Activated T-helper 9 cell treated with anti-CD3 and anti-CD28 coated beads, Interleukin-2, amount 50 U/mL, for 16 hours (primary cell): ENCODE results near the gene SLC15A4.

ENCODE experiments used
- DNase-seq: peaks from one replicate; pipeline ENCODE4 v3.0.0-alpha.2; 2020; ENCODE audit warnings: low read depth

Gene SLC15A4

GRCh38 chr12:128754275-128754674 lies 69.5 kb downstream of the SLC15A4 start:
- no peak for DNase-seq

GRCh38 chr12:128753438-128753837 lies 70.3 kb downstream of the SLC15A4 start:
- no peak for DNase-seq

DNA sequence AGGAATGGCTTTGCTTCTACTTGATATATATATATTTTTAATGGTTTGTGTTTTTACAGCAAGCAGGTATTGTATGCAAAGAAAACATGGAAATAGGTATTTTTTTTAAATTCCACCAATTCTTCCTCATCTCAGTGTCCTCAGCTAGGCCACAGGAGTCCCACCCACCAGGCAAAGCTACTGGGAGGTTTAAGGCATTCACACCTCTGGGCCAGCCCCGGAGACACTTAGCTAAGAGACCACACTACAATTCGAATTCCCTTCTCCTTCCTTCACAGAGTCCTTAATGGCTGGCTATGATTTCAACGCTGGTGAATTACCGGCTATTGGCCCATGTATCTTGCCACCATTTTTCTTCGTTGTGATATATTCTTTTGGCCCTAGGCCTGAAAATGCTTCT lies 71.4 kb downstream of the SLC15A4 start:
- no peak for DNase-seq

DNA sequence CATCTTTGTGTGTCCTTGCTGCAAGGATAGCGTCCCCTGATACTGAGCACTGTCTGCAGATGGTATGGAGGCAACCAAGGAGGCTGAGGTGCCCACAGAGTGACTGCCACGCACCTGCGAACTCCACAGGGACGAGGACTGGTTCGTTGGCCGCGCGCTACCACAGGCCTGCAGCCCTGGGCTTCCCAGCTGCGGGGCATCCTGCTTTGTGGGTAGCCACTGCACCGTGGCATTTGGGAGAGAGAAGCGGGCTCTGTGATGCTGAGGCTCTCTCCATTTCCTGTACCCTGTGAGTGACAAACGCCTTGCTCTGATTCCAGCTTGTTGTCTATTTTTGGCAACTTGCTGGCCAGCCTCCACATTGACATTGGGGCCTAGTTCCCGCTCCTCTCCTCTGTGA lies 76.3 kb downstream of the SLC15A4 start:
- no peak for DNase-seq

DNA sequence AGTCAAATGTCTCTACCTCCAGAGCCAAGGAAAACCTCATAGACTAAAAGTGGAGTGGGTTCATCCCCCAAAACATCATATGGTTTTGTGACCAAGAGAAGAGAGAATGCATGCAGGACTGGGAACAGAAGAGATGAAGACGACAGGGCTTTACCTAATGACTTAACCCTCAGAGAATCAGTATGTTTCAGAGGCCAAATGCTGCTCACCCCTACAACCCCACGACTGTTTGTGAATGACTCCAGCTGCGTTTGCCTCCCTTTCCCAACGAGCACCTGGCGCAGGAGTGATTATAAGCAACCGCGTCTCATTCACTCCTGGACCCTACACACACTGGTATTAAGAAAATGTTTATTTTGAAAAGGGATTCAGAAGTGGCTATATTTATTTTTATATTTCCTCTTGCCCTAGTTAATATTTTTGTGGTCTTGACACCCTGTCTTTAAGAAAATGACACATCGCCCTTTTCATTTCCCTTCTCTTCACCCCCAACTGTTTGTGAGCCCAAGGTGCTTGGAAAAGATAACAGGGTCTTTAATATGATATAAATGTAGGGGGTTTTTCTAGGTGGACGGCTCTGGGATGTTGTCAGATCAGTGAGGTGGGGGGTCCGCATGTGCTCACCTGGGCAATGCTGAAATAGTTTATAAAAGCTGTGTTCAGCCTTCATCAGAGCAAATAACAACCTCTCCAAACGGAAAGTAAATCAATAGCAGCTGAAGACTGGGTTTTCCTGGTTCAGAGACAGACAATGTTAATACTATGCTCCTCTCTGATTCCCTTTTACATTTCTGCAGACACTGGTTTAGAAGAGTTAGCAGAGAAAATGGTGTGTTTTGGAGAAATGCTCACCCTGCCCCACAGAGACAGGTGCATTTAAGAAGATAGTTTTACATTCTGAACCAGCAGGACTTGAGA lies 77.7 kb downstream of the SLC15A4 start:
- DNase-seq = no peak

GRCh38 chr12:128743916-128744315 lies 79.8 kb downstream of the SLC15A4 start:
- DNase-seq = no peak
